Measurements from ENCODE around the gene S100A10. TPM values are rescaled to one million over a fixed set of nuclear protein-coding genes. Genes with fewer than 3 reads are reported as not detected.
A peak's percentile ranks its signal among the peaks of the same experiment; 100 is the strongest.

Gene S100A10
- total RNA-seq, 3 donors from 2014 or later: 540 to 1,335 (median 1,083) TPM

- no peak for DNase-seq
- Histone ChIP-seq H3K4me1 (ENCODE audit: low read depth) (peaks cover 68% of the 10 kb centered on the region), H3K36me3 (ENCODE audit: low read depth) (no peaks in the 10 kb centered on the region), H3K9me3 (no peaks in the 10 kb centered on the region), H3K4me3 (no peak overlapping the region)
- ATAC-seq: no peak
- TF ChIP-seq, protein P1, sequence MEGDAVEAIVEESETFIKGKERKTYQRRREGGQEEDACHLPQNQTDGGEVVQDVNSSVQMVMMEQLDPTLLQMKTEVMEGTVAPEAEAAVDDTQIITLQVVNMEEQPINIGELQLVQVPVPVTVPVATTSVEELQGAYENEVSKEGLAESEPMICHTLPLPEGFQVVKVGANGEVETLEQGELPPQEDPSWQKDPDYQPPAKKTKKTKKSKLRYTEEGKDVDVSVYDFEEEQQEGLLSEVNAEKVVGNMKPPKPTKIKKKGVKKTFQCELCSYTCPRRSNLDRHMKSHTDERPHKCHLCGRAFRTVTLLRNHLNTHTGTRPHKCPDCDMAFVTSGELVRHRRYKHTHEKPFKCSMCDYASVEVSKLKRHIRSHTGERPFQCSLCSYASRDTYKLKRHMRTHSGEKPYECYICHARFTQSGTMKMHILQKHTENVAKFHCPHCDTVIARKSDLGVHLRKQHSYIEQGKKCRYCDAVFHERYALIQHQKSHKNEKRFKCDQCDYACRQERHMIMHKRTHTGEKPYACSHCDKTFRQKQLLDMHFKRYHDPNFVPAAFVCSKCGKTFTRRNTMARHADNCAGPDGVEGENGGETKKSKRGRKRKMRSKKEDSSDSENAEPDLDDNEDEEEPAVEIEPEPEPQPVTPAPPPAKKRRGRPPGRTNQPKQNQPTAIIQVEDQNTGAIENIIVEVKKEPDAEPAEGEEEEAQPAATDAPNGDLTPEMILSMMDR (IDR thresholded peaks at IDR 0.05): no peak
- intact Hi-C loops (cut with DNase I, micrococcal nuclease): no loop called here
These were observed 3.4 kb downstream of the S100A10 start for GRCh38 chr1:151990058-151990855.

DNA sequence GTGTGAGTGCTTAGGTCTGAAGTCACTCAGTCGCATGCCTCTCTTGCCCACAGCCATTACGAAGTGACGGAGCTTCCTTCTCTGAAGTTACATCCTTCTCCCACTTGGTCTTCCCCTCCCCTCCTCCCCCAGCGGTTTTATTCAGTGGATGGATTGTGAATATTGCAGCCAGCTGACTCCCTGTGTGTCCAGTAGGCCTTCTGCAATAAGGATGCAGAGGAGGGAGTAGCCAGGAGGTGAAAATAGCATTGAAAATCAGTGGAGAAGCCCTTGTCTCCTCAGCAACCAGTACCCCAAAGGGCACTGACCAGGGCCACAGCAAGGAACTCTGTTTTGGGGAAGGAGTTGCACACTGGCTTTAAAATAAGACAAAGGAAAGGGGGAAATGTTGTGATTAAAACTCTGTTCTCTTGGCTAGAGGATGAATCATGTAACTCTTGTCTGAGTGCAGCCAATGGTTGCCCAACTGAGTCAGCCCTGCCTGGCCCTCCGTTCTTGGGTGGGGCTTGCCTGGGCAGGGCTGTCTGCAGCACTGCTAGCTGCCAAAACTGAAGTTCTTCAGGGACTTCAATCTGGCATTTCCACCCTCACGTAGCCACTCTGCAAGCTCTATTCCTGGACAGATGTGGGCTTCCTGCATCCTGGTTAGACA is 4.3 kb downstream of the S100A10 start:
- H3K4me3 ChIP-seq: no peak overlapping the region
- intact Hi-C loops (cut with DNase I, micrococcal nuclease): no loop called here
- H3K4me1 ChIP-seq (ENCODE audit: low read depth): peaks cover 68% of the 10 kb centered on the region
- TF ChIP-seq, protein P1 (IDR thresholded peaks at IDR 0.05): no peak
- no peaks in the 10 kb centered on the region for H3K9me3 ChIP-seq
- H3K36me3 ChIP-seq (ENCODE audit: low read depth): no peaks in the 10 kb centered on the region
- ATAC-seq (peak; percentile 40), DNase-seq (peak; percentile 55 to 85 (median 69))

GRCh38 chr1:151988405-151988923 is 5.2 kb downstream of the S100A10 start:
- Histone ChIP-seq H3K4me3 (no peak overlapping the region), H3K36me3 (ENCODE audit: low read depth) (no peaks in the 10 kb centered on the region), H3K9me3 (no peaks in the 10 kb centered on the region), H3K4me1 (ENCODE audit: low read depth) (peaks cover 73% of the 10 kb centered on the region)
- TF ChIP-seq, protein P1 (IDR thresholded peaks at IDR 0.05): no peak
- DNase-seq (no peak), ATAC-seq (peak; percentile 37)
- intact Hi-C loops (cut with DNase I, micrococcal nuclease): no loop called here

GRCh38 chr1:151986501-151987190 is 7.0 kb downstream of the S100A10 start:
- Histone ChIP-seq H3K36me3 (ENCODE audit: low read depth) (no peaks in the 10 kb centered on the region), H3K4me3 (no peak overlapping the region), H3K4me1 (ENCODE audit: low read depth) (peaks cover 74% of the 10 kb centered on the region), H3K9me3 (no peaks in the 10 kb centered on the region)
- TF ChIP-seq, protein P1 (IDR thresholded peaks at IDR 0.05): no peak
- ATAC-seq (no peak), DNase-seq (no peak)
- intact Hi-C loops (cut with DNase I, micrococcal nuclease): no loop called here

DNA sequence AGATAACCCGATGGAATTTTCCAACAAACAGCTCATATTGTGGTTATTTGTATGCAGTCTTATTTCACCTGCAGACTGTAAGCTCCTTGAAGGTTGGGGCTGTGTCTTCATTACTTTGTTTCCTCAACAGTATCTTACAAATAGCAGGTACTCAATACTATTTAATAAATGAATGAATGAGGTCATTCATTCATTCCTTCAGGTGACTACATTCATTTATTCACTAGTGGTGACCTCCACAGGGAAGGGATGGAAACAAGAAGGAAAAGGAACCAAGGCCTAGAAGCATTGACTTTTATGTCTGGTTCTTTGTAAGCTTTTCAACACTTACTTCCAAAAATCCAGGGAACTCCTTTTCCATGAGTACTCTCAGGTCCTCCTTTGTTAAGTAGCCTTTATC is 7.9 kb downstream of the S100A10 start:
- intact Hi-C loops (cut with DNase I, micrococcal nuclease): no loop called here
- ATAC-seq: no peak
- TF ChIP-seq, protein P1 (IDR thresholded peaks at IDR 0.05): no peak
- Histone ChIP-seq H3K36me3 (ENCODE audit: low read depth) (no peaks in the 10 kb centered on the region), H3K4me3 (no peak overlapping the region), H3K9me3 (no peaks in the 10 kb centered on the region), H3K4me1 (ENCODE audit: low read depth) (peaks cover 69% of the 10 kb centered on the region)
- DNase-seq: no peak

Data from mucosa of descending colon (tissue), 3 donors.